Subcutaneous adipose tissue (tissue), 4 donors: ENCODE results near the gene ISG20. TPM values are rescaled to one million over a fixed set of nuclear protein-coding genes. Genes with fewer than 3 reads are reported as not detected.

Experiments
- small RNA-seq: library from RNA; depleted of rRNA; stranded (forward); fragments of <200 nt; gene quantifications from one replicate; pipeline ENCODE3, GENCODE V24; 2016
- total RNA-seq, 4 donors: library from RNA; depleted of rRNA; stranded (reverse); fragments of >200 nt; gene quantifications; one replicate each; pipeline ENCODE4 v1.1.0, GENCODE V29; 2016

ISG20 gene
- total RNA-seq, 4 donors from 2014 or later, result 7.5 to 12.4 (median 9.1) TPM

Small RNAs within 50 kb of the gene (small RNA-seq; reads per million reads assigned to genes)
- gene MIR1179 (not detected), gene MIR7-2 (not detected)

Other genes starting within 250 kb of the ISG20 start
- gene MRPL46, start 171.6 kb upstream of the ISG20 start, total RNA-seq, result 10 to 100 TPM; 18.5 to 46.5 (median 31.4) TPM
- gene MRPS11, start 171.3 kb upstream of the ISG20 start, total RNA-seq, result 10 to 100 TPM; 28.8 to 48.0 (median 31.5) TPM
- 10 to 100 TPM in 1 of 4 donors, 1 to 10 TPM in 3; 6.5 to 10.5 (median 7.0) TPM for gene DET1, start 92.3 kb upstream of the ISG20 start, total RNA-seq
- 10 to 100 TPM in 1 of 4 donors, 1 to 10 TPM in 3; 4.7 to 10.9 (median 5.8) TPM for gene AEN, start 17.7 kb upstream of the ISG20 start, total RNA-seq
- gene ACAN, start 164.4 kb downstream of the ISG20 start, total RNA-seq, result not detected